Keratinocyte (primary cell): ENCODE data around the gene CORO1C. TPM values are rescaled to one million over a fixed set of nuclear protein-coding genes. Genes with fewer than 3 reads are reported as not detected.

ENCODE experiments used
- DNase-seq: peaks from one replicate; pipeline ENCODE4 v3.0.0-alpha.2; 2011; ENCODE audit warnings: low read depth, missing footprints, low spot score
- FAIRE-seq: peaks from 2 replicates; lab custom pipeline; 2011; peaks lifted over from hg19 to GRCh38; lab: Jason Lieb, UNC
- H2AFZ ChIP-seq: 2 replicates; pipeline ENCODE4 v1.6.0; 2012; ENCODE audit warnings: low read length, control low read depth, inconsistent platforms; ENCODE audit not compliant: control insufficient read depth
- H3K27ac ChIP-seq: 2 replicates; pipeline ENCODE4 v1.5.1; 2011; ENCODE audit warnings: low read length; ENCODE audit not compliant: control insufficient read depth, insufficient read depth
- H3K27me3 ChIP-seq: 3 replicates; pipeline ENCODE4 v1.6.0; 2011; ENCODE audit warnings: low read length; ENCODE audit not compliant: control insufficient read depth, insufficient read depth; ENCODE audit errors: extremely low read depth
- H3K36me3 ChIP-seq, 2 experiments: 2 replicates in 1 of 2; 3 replicates in 1 of 2; pipeline ENCODE4 v1.5.1; 2011; ENCODE audit warnings: low read length in 2 of 2, mild to moderate bottlenecking in 1 of 2; ENCODE audit not compliant: control insufficient read depth in 2 of 2, insufficient read depth in 2 of 2; ENCODE audit errors: extremely low read depth in 1 of 2
- H3K4me1 ChIP-seq: 3 replicates; pipeline ENCODE4 v1.5.1; 2011; ENCODE audit warnings: low read length; ENCODE audit not compliant: control insufficient read depth, insufficient read depth; ENCODE audit errors: extremely low read depth
- H3K4me2 ChIP-seq: 3 replicates; pipeline ENCODE4 v1.6.0; 2011; ENCODE audit warnings: low read depth, low read length; ENCODE audit not compliant: control insufficient read depth, insufficient read depth; ENCODE audit errors: extremely low read depth
- H3K4me3 ChIP-seq, 3 experiments: fragments of 200-600 bp in 1 of 3; sonication (generic) in 1 of 3; 2 replicates in 2 of 3; 3 replicates in 1 of 3; pipeline ENCODE4 v1.5.1; 2011 to 2016; ENCODE audit warnings: low read length in 3 of 3, mild to moderate bottlenecking in 3 of 3, control low read depth in 2 of 3, inconsistent platforms in 1 of 3, low read depth in 1 of 3, mixed read lengths in 1 of 3, mixed run types in 1 of 3, moderate library complexity in 1 of 3; ENCODE audit not compliant: control insufficient read depth in 2 of 3, insufficient read depth in 2 of 3; ENCODE audit errors: extremely low read depth in 1 of 3
- H3K79me2 ChIP-seq: 2 replicates; pipeline ENCODE4 v1.6.0; 2012; ENCODE audit warnings: low read length; ENCODE audit not compliant: control insufficient read depth, insufficient read depth
- H3K9ac ChIP-seq: 3 replicates; pipeline ENCODE4 v1.6.0; 2011; ENCODE audit warnings: low read length; ENCODE audit not compliant: control insufficient read depth, insufficient read depth; ENCODE audit errors: extremely low read depth
- H3K9me1 ChIP-seq: 3 replicates; pipeline ENCODE4 v1.6.0; 2011; ENCODE audit warnings: low read length; ENCODE audit not compliant: control insufficient read depth, insufficient read depth; ENCODE audit errors: extremely low read depth
- H3K9me3 ChIP-seq: 2 replicates; pipeline ENCODE4 v1.5.1; 2012; ENCODE audit warnings: low read depth, low read length; ENCODE audit not compliant: control insufficient read depth
- H4K20me1 ChIP-seq: 3 replicates; pipeline ENCODE4 v1.6.0; 2011; ENCODE audit warnings: low read length; ENCODE audit not compliant: control insufficient read depth, insufficient read depth; ENCODE audit errors: extremely low read depth
- CTCF ChIP-seq, 3 experiments: IDR thresholded peaks in 1 of 3; conservative IDR thresholded peaks in 1 of 3; optimal IDR thresholded peaks in 1 of 3; 2 replicates in 2 of 3; 3 replicates in 1 of 3; pipeline versions ENCODE3 to v1.5.1; 2011; ENCODE audit warnings: low read length in 3 of 3, mild to moderate bottlenecking in 3 of 3, moderate library complexity in 2 of 3, control low read depth in 1 of 3, inconsistent platforms in 1 of 3; ENCODE audit not compliant: insufficient read depth in 2 of 3; ENCODE audit errors: extremely low read depth in 1 of 3
- EZH2 ChIP-seq: IDR thresholded peaks from one replicate; pipeline ENCODE4 v1.6.1; 2012; ENCODE audit warnings: inconsistent platforms, mild to moderate bottlenecking, low read length, moderate library complexity
- dilution Hi-C: fragments of 300-500 bp; cut with MboI; formaldehyde crosslinking; loops from one replicate; pipeline ENCODE4 v1.7.0; 2020; ENCODE audit warnings: low sequenced_read_pairs; ENCODE audit not compliant: extremely low pct_ligation_motif_present
- polyA plus RNA-seq, 5 experiments: library from polyadenylated mRNA; depleted of rRNA in 3 of 5; stranded (reverse) in 3 of 5; stranded (forward) in 1 of 5; unstranded in 1 of 5; fragments of >200 nt; gene quantifications; 1 replicate in 1 of 5; 2 replicates in 3 of 5; 3 replicates in 1 of 5; pipeline versions ENCODE4 v1.2.1 to v1.2.3, GENCODE V29; 2011 to 2012; ENCODE audit warnings: missing spikeins in 2 of 5, low read depth in 1 of 5, low replicate concordance in 1 of 5

CORO1C gene
- polyA plus RNA-seq, 1 donor (not counting 4 experiments of a cell fraction or from before 2014, with no cell fraction given): 283 TPM

- H3K4me2 ChIP-seq: no peak overlapping the region
- H3K9ac ChIP-seq: no peak overlapping the region
- no peak overlapping the region for H3K4me3 ChIP-seq
- TF ChIP-seq CTCF (optimal IDR thresholded peaks at IDR 0.05 in 1 of 3, IDR thresholded peaks at IDR 0.05 in 1 of 3, conservative IDR thresholded peaks at IDR 0.05 in 1 of 3; ENCODE audit: extremely low read depth in 1 of 3, insufficient read depth in 2 of 3, low read length in 3 of 3) (no peak), EZH2 (no peak)
- peaks cover 7 to 9% of the 10 kb centered on the region in 2 experiments for H3K36me3 ChIP-seq
- no peak for FAIRE-seq
- H3K9me1 ChIP-seq: no peaks in the 10 kb centered on the region
- no peak for DNase-seq
- H3K79me2 ChIP-seq: peaks cover 81% of the 10 kb centered on the region
- H3K4me1 ChIP-seq: no peaks in the 10 kb centered on the region
- H3K27me3 ChIP-seq: no peaks in the 10 kb centered on the region
- H4K20me1 ChIP-seq: peaks cover 3% of the 10 kb centered on the region
- H3K9me3 ChIP-seq: no peaks in the 10 kb centered on the region
- no peak overlapping the region for H3K27ac ChIP-seq
- H2AFZ ChIP-seq: no peak overlapping the region
- dilution Hi-C loops: no loop called here
Observed at GRCh38 chr12:108670066-108670631, 61.2 kb downstream of the CORO1C start.

- FAIRE-seq (no peak), DNase-seq (no peak)
- Histone ChIP-seq H3K9me1 (no peaks in the 10 kb centered on the region), H3K36me3 (peaks cover 5 to 9% of the 10 kb centered on the region in 2 experiments), H3K4me1 (peaks cover 15% of the 10 kb centered on the region), H3K4me3 (no peak overlapping the region), H3K27ac (no peak overlapping the region), H3K9ac (no peak overlapping the region), H3K79me2 (peaks cover 81% of the 10 kb centered on the region), H3K27me3 (no peaks in the 10 kb centered on the region), H2AFZ (no peak overlapping the region), H4K20me1 (peaks cover 6% of the 10 kb centered on the region), H3K4me2 (no peak overlapping the region), H3K9me3 (no peaks in the 10 kb centered on the region)
- no peak for TF ChIP-seq CTCF (optimal IDR thresholded peaks at IDR 0.05 in 1 of 3, IDR thresholded peaks at IDR 0.05 in 1 of 3, conservative IDR thresholded peaks at IDR 0.05 in 1 of 3; ENCODE audit: extremely low read depth in 1 of 3, insufficient read depth in 2 of 3, low read length in 3 of 3)
- TF ChIP-seq EZH2: no peak
- dilution Hi-C loops: loop anchor here (10.0 kb wide), 1 partner anchor 436 kb away; no protein-coding TSS in a partner anchor
Observed at GRCh38 chr12:108668542-108668941, 62.8 kb downstream of the CORO1C start.
